WTC11 (cell line): Measurements from ENCODE around the gene P2RX6.

Experiments used
- CREB1 ChIP-seq: sonication (generic); formaldehyde crosslinking; IDR thresholded peaks from 2 replicates; pipeline ENCODE4 v1.8.0; 2023; ENCODE audit warnings: mild to moderate bottlenecking, missing genetic modification reagents
- ETV6 ChIP-seq: sonication (generic); formaldehyde crosslinking; IDR thresholded peaks from 2 replicates; pipeline ENCODE4 v1.8.1; 2022; ENCODE audit warnings: mild to moderate bottlenecking, missing genetic modification reagents
- GTF2I ChIP-seq: fragments of 250-450 bp; sonication (Bioruptor Pico); conservative IDR thresholded peaks from 2 replicates; pipeline ENCODE4 v1.4.0; 2021; ENCODE audit warnings: mild to moderate bottlenecking
- KAT7 ChIP-seq: sonication (generic); formaldehyde crosslinking; IDR thresholded peaks from 2 replicates; pipeline ENCODE4 v1.8.1; 2023; ENCODE audit warnings: missing genetic modification reagents, mild to moderate bottlenecking, borderline replicate concordance
- NR1H2 ChIP-seq: sonication (generic); formaldehyde crosslinking; IDR thresholded peaks from 2 replicates; pipeline ENCODE4 v1.9.0; 2021; ENCODE audit warnings: mild to moderate bottlenecking, moderate library complexity, missing genetic modification reagents
- RELA ChIP-seq: sonication (generic); formaldehyde crosslinking; IDR thresholded peaks from 2 replicates; pipeline ENCODE4 v1.8.1; 2022; ENCODE audit warnings: missing genetic modification reagents, mild to moderate bottlenecking, borderline replicate concordance
- SP1 ChIP-seq: sonication (generic); formaldehyde crosslinking; conservative IDR thresholded peaks from 2 replicates; pipeline ENCODE4 v1.8.1; 2022; ENCODE audit warnings: missing genetic modification reagents
- TCF7 ChIP-seq: sonication (generic); formaldehyde crosslinking; IDR thresholded peaks from 2 replicates; pipeline ENCODE4 v1.8.0; 2022; ENCODE audit warnings: mild to moderate bottlenecking, low read depth, missing genetic modification reagents, moderate library complexity
- ZNF121 ChIP-seq: sonication (generic); formaldehyde crosslinking; IDR thresholded peaks from 2 replicates; pipeline ENCODE4 v1.8.0; 2023; ENCODE audit warnings: missing genetic modification reagents
- ZNF138 ChIP-seq: sonication (generic); formaldehyde crosslinking; conservative IDR thresholded peaks from 2 replicates; pipeline ENCODE4 v1.8.1; 2022; ENCODE audit warnings: mild to moderate bottlenecking, moderate library complexity, missing genetic modification reagents
- TF ChIP-seq, protein P1 (sequence below): fragments of 250-450 bp; sonication (Bioruptor Pico); IDR thresholded peaks from 2 replicates; pipeline ENCODE4 v2.1.2; 2022; ENCODE audit warnings: mild to moderate bottlenecking, moderate library complexity
- TF ChIP-seq, protein P2 (sequence below): fragments of 200-600 bp; IDR thresholded peaks from 2 replicates; pipeline ENCODE4 v1.8.0; 2022; ENCODE audit warnings: antibody characterized with exemption
- TF ChIP-seq, protein P3 (sequence below): sonication (generic); formaldehyde crosslinking; IDR thresholded peaks from 2 replicates; pipeline ENCODE4 v1.8.1; 2022; ENCODE audit warnings: low read depth, mild to moderate bottlenecking, moderate library complexity, missing genetic modification reagents, borderline replicate concordance
- TF ChIP-seq, protein P4 (sequence below): sonication (generic); formaldehyde crosslinking; IDR thresholded peaks from 2 replicates; pipeline ENCODE4 v1.8.1; 2023; ENCODE audit warnings: mild to moderate bottlenecking, missing genetic modification reagents, moderate library complexity

DNA sequence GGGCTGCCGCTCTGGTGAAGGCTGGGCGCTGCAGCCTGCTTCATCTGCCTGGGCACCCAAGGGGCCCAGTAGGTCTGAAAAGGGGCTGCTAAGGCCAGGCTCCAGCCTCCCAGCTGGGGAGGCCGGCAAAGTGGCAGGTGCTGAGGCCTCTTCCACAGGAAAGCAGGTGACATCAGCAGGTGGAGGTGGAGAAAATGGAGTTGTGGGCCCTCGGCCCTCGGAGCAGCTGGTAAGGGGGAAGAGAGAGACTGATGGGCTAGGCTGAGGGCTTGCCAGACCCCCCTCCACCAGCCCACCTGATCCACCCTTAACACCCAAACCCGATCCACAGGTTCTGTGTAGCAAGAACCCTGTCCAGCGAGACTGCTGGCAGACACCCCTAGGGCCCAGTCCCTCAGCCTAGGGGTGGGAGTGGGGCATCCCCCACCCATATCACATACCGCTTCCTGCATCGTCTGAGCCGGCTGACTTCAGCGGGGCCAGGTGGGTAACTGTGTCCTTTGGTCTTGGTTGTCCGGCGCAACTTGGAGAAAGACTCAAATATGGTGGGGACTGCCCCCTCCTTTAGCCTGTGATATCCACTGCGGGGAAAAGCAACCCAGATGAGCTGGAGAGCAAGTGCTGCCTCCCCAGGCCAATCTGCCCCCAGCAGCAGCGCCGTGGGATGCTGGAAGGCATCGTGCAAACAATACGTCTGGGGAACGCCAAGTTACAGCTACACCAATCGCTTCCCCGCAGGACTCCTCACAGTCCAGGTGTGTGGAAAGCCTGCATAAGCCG is 14.6 kb upstream of the P2RX6 start:
- TF ChIP-seq, protein P1, sequence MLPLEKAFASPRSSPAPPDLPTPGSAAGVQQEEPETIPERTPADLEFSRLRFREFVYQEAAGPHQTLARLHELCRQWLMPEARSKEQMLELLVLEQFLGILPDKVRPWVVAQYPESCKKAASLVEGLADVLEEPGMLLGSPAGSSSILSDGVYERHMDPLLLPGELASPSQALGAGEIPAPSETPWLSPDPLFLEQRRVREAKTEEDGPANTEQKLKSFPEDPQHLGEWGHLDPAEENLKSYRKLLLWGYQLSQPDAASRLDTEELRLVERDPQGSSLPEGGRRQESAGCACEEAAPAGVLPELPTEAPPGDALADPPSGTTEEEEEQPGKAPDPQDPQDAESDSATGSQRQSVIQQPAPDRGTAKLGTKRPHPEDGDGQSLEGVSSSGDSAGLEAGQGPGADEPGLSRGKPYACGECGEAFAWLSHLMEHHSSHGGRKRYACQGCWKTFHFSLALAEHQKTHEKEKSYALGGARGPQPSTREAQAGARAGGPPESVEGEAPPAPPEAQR (CRISPR knock-in tag) = no peak
- TF ChIP-seq, protein P2, sequence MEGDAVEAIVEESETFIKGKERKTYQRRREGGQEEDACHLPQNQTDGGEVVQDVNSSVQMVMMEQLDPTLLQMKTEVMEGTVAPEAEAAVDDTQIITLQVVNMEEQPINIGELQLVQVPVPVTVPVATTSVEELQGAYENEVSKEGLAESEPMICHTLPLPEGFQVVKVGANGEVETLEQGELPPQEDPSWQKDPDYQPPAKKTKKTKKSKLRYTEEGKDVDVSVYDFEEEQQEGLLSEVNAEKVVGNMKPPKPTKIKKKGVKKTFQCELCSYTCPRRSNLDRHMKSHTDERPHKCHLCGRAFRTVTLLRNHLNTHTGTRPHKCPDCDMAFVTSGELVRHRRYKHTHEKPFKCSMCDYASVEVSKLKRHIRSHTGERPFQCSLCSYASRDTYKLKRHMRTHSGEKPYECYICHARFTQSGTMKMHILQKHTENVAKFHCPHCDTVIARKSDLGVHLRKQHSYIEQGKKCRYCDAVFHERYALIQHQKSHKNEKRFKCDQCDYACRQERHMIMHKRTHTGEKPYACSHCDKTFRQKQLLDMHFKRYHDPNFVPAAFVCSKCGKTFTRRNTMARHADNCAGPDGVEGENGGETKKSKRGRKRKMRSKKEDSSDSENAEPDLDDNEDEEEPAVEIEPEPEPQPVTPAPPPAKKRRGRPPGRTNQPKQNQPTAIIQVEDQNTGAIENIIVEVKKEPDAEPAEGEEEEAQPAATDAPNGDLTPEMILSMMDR = no peak
- TF ChIP-seq TCF7 (CRISPR knock-in tag) = no peak
- no peak for TF ChIP-seq GTF2I
- TF ChIP-seq ZNF138 (CRISPR knock-in tag) = no peak
- TF ChIP-seq KAT7 (CRISPR knock-in tag) = no peak
- no peak for TF ChIP-seq RELA (CRISPR knock-in tag)
- TF ChIP-seq SP1 (CRISPR knock-in tag) = no peak
- no peak for TF ChIP-seq NR1H2 (CRISPR knock-in tag)
- TF ChIP-seq ETV6 = no peak
- TF ChIP-seq, protein P3, sequence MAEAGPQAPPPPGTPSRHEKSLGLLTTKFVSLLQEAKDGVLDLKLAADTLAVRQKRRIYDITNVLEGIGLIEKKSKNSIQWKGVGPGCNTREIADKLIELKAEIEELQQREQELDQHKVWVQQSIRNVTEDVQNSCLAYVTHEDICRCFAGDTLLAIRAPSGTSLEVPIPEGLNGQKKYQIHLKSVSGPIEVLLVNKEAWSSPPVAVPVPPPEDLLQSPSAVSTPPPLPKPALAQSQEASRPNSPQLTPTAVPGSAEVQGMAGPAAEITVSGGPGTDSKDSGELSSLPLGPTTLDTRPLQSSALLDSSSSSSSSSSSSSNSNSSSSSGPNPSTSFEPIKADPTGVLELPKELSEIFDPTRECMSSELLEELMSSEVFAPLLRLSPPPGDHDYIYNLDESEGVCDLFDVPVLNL (CRISPR knock-in tag) = no peak
- no peak for TF ChIP-seq CREB1 (CRISPR knock-in tag)
- TF ChIP-seq ZNF121 (CRISPR knock-in tag) = no peak
- TF ChIP-seq, protein P4, sequence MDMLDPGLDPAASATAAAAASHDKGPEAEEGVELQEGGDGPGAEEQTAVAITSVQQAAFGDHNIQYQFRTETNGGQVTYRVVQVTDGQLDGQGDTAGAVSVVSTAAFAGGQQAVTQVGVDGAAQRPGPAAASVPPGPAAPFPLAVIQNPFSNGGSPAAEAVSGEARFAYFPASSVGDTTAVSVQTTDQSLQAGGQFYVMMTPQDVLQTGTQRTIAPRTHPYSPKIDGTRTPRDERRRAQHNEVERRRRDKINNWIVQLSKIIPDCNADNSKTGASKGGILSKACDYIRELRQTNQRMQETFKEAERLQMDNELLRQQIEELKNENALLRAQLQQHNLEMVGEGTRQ = no peak
